ENCODE measurements around the gene UNK. TPM values are rescaled to one million over a fixed set of nuclear protein-coding genes. Genes with fewer than 3 reads are reported as not detected.
A peak's percentile ranks its signal among the peaks of the same experiment; 100 is the strongest.

UNK gene
- total and polyA plus RNA-seq, 9 of the 15 experiments (the other 6 are each of a cell fraction or from before 2014, with no cell fraction given) = 12.8 to 38.6 (median 24.8) TPM

DNA sequence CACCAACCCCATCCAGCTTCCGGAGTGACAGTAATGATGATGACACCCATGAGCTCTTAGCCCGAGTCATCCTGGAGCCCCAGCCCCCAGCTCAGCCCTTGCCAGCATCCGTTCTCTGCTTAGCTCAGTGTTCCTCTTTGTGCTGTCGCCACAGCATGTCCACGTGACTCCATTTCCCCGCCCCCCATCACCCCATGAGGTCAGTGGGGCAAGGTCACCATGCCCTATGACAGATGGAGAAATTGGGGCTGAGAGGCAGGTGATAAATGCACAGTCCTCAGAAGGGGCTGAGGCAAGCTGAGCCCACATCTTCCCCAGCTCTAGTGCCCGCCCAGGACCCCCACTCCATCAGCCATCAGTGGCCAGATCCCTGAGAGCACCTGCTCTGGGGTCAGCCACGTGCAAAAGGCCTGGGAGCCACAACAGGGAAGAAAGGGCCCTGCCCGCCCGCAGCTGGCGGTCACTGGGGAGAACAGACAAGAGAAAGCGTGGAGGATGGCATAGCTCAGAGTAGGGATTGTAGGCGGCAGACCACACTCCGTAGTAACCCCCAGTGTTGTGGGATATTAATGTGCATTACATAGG, 46.3 kb upstream of the UNK start:
- H3K4me2 ChIP-seq (ENCODE audit: insufficient read depth, low read length) = no peak overlapping the region
- no peaks in the 10 kb centered on the region for H3K36me3 ChIP-seq (ENCODE audit: control insufficient read depth, insufficient read depth, low read length)
- no peak overlapping the region for H3K4me3 ChIP-seq
- H3K27me3 ChIP-seq (ENCODE audit: control insufficient read depth in 2 of 2, insufficient read depth in 2 of 2, low read length in 2 of 2) = peaks cover 0 to 5% of the 10 kb centered on the region in 2 experiments; a peak in 2 of 5 replicates
- FAIRE-seq (no peak), ATAC-seq (peak; percentile 41; the same call in 2 of the 3 replicates), DNase-seq (ENCODE audit: extremely low read depth in 1 of 4, low spot score in 3 of 4) (peak in 3 of 4 experiments; percentile 37 to 54 (median 48))
- peak overlapping the region in 1 of 2 experiments; percentile 28; a peak in 1 of 4 replicates for H3K9ac ChIP-seq (ENCODE audit: insufficient read depth in 1 of 2, low read depth in 2 of 2, low read length in 2 of 2)
- WGBS (ENCODE audit: insufficient coverage, low coverage, missing lambda C conversion rate) = 36% methylated on average over 13 of the region's 14 CpGs
- H3K27ac ChIP-seq (ENCODE audit: extremely low read depth, low read depth, low read length) = no peak overlapping the region
- in situ Hi-C loops (cut with MboI) = no loop called here
- CTCF ChIA-PET (ENCODE audit: low intra/inter-chr PET ratio) = no interaction called here
- intact Hi-C loops (cut with micrococcal nuclease) = no loop called here
- peaks cover 0 to 51% of the 10 kb centered on the region in 2 experiments; a peak in 2 of 5 replicates for H3K4me1 ChIP-seq (replicated peaks in 1 of 2; ENCODE audit: control insufficient read depth in 2 of 2, insufficient read depth in 2 of 2, low read length in 2 of 2)
- H3K79me2 ChIP-seq (ENCODE audit: control insufficient read depth, insufficient read depth, low read length) = no peaks in the 10 kb centered on the region
- no peaks in the 10 kb centered on the region for H3K9me3 ChIP-seq (replicated peaks; ENCODE audit: control insufficient read depth, insufficient read depth, low read depth, low read length)
- H2AFZ ChIP-seq (ENCODE audit: low read depth, low read length) = peak overlapping the region; percentile 35; the same call in 1 of the 2 replicates
- H4K20me1 ChIP-seq (replicated peaks; ENCODE audit: control insufficient read depth, insufficient read depth, low read length) = peaks cover 3% of the 10 kb centered on the region; the same call in 1 of the 2 replicates
- POLR2A ChIA-PET = interaction anchor here (0.6 to 1.4 kb wide), 9 partner anchors 9 to 750 kb away, joined by 3 to 7 read pairs (median 3); partner anchors contain the start of gene CDR2L
- BruUV-seq (replicated peaks) = no TSS peak
- peaks cover 4% of the 10 kb centered on the region for H3K9me1 ChIP-seq (ENCODE audit: control insufficient read depth, insufficient read depth, low read length)
- TF ChIP-seq SMARCC2 (IDR thresholded peaks at IDR 0.05; ENCODE audit: low read depth) (no peak), ZNF12 (CRISPR knock-in tag; IDR thresholded peaks at IDR 0.05) (no peak), BCOR (IDR thresholded peaks at IDR 0.05) (no peak), ETV1 (tag; conservative IDR thresholded peaks at IDR 0.05; ENCODE audit: low read depth) (peak; percentile 56), TBP (optimal IDR thresholded peaks at IDR 0.05; ENCODE audit: low read depth, low read length) (no peak), ESRRA (IDR thresholded peaks at IDR 0.05; ENCODE audit: borderline replicate concordance, low read depth) (peak; percentile 94), ATF6 (CRISPR knock-in tag; IDR thresholded peaks at IDR 0.05) (no peak), TOE1 (IDR thresholded peaks at IDR 0.05; ENCODE audit: borderline replicate concordance) (peak; percentile 28; the same call in 1 of the 2 replicates), TOE1 (CRISPR knock-in tag; IDR thresholded peaks at IDR 0.05; ENCODE audit: borderline replicate concordance, low read depth) (no peak), MNT (conservative IDR thresholded peaks at IDR 0.05) (peak in 1 of 2 experiments; percentile 38; a peak in 2 of 4 replicates)
- TF ChIP-seq, protein P1, sequence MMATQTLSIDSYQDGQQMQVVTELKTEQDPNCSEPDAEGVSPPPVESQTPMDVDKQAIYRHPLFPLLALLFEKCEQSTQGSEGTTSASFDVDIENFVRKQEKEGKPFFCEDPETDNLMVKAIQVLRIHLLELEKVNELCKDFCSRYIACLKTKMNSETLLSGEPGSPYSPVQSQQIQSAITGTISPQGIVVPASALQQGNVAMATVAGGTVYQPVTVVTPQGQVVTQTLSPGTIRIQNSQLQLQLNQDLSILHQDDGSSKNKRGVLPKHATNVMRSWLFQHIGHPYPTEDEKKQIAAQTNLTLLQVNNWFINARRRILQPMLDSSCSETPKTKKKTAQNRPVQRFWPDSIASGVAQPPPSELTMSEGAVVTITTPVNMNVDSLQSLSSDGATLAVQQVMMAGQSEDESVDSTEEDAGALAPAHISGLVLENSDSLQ (IDR thresholded peaks at IDR 0.05) = peak; percentile 31; the same call in 1 of the 2 replicates
- TF ChIP-seq, protein P2, sequence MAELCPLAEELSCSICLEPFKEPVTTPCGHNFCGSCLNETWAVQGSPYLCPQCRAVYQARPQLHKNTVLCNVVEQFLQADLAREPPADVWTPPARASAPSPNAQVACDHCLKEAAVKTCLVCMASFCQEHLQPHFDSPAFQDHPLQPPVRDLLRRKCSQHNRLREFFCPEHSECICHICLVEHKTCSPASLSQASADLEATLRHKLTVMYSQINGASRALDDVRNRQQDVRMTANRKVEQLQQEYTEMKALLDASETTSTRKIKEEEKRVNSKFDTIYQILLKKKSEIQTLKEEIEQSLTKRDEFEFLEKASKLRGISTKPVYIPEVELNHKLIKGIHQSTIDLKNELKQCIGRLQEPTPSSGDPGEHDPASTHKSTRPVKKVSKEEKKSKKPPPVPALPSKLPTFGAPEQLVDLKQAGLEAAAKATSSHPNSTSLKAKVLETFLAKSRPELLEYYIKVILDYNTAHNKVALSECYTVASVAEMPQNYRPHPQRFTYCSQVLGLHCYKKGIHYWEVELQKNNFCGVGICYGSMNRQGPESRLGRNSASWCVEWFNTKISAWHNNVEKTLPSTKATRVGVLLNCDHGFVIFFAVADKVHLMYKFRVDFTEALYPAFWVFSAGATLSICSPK (IDR thresholded peaks at IDR 0.05; ENCODE audit: borderline replicate concordance) = no peak
